SH-SY5Y (cell line): ENCODE data around the gene SERP2.

ENCODE experiments used
- GATA2 ChIP-seq: IDR thresholded peaks from 2 replicates; pipeline ENCODE4 v1.6.1; 2011; ENCODE audit warnings: mild to moderate bottlenecking, low read depth, low read length
- GATA3 ChIP-seq: IDR thresholded peaks from 2 replicates; pipeline ENCODE4 v1.6.1; 2011; ENCODE audit warnings: low read depth, mild to moderate bottlenecking, low read length, moderate library complexity

GRCh38 chr13:44429311-44429710 lies 55.7 kb downstream of the SERP2 start:
- TF ChIP-seq GATA2, result no peak
- no peak for TF ChIP-seq GATA3
